ENCODE measurements around the gene C2.
"Not testable (repeated sequence)": the region's sequence is repeated elsewhere in the genome, so short reads cannot be mapped to it uniquely, and the experiment has no call there.

Gene C2

DNA sequence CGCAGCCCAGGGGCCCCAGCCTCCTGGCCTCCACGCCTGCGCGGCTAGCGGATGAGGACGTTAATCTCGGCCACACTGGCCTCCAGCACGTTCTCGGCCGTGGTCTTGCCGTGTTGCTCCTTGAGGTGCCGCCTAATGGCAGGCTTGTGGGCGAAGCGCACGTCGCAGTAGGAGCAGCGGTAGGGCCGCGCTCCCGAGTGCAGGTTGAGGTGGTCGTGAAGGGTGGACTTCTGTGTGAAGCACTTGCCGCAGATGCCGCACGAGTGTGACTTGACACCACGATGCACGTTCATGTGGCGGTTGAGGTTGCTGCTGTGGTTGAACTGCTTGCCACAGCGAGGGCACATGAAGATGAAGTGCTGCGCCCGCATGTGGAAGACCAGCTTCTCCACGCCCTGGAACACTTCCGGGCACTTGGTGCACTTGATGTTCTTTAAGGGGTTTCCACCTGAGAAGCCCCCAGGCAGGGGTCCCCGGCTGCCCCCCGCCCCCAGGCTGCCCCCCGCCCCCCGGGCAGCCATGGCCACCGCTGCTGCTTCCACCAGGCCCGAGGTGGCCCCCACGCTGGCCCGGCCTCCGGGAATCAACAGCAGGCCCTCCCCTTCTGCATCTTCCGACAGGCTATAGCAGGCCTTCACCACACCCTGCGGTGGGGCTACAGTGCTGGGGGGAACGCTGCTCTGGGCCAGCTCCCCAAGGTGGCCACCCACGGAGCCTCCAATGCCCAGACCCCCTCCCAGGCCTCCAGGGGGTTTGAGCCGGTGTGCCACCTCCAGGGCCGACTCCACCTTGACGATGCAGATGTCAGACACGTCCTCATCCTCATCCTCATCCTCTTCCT is 27.4 kb upstream of the C2 start:
- DNase-seq: no peak

DNA sequence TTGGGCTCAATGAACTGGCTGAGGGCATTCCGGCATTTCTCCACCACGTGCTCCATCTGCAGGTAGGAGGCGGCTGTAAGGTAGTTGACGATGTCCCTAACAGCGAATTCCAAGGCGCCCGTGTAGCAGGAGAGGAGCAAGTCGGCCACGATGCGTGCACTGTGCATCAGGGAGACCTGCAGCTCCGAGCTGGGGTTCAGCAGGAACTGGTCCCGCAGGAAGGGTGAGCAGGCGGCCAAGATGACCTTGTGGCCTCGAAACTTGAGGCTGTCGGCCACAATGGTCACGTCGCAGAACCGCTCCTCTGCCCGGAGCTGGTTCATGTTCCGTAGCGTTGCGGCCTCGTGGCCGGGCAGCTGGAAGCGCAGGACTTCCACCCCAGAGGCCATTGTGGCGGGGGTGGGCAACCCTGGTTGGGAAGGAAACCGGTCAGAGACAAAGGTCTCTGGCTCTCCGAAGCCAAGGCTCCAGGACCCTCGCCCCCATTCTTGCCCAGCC is 26.6 kb upstream of the C2 start:
- DNase-seq: no peak

DNA sequence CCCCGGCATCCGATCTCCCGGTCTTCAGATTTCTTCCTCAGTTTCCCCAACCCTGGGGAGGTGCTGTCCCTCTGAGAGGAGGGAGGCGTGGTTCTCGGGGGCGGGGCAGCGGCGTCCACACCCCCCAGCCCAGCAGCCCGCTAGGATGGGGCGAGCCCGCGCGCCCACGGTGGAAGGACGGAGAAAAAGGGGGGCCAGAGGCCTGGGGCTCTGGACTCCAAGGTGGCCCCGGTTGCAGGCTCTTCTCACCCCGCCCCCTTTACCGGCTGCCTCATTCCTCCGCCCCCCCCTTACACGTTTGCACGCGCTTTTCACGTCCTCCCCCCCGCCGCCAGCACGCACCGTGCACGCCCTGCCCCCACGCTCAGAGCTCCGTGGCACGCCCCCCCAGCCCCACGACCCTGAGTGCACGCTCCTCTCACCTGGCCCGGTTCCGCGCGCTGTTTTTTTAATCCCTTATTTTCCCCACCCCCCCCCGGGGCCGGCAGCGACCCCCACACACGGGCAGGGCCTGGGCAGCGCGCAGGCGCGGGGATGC is 26.0 kb upstream of the C2 start:
- peak; percentile 63 for DNase-seq

DNA sequence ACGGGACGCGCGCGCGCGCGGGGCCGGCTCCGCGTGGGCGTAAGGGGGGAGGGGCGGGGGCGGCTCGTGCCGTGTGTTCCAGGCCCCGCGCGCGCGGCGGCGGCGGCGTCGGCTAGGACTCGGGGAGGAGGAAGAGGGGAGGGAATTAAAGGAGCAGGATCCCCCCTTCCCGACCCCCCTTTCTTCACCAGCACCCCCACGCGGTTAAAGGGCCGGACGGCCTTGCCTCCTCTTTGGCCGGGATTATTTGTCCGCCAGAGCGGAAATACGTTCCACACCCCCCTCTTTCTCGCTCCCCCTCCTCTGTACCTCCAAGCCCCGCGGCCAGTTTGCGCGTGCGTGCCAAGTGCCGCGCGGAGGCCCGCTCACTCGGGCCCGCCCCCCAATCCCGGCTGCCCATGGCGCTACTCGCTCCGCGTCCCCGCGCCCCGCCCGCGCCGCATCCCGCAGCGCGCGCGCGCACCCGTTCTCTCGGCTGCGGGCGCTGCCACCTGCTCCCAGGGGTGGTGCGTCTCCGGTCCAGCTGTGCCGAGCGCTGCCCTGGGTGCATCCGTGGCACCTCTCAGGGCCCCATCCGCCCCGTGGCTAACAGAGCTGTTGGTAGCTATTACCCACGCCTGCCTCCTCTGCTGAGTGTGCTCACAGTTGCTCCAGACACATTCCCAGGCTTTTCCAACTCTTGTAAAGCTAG is 25.4 kb upstream of the C2 start, which contains the start of gene ZBTB12:
TSS of gene ZBTB12 (minus strand) at position 134 of the 691 bp plus-strand sequence. CDS start 781 bp downstream, outside the sequence.
- DNase-seq: peak; percentile 91

DNA sequence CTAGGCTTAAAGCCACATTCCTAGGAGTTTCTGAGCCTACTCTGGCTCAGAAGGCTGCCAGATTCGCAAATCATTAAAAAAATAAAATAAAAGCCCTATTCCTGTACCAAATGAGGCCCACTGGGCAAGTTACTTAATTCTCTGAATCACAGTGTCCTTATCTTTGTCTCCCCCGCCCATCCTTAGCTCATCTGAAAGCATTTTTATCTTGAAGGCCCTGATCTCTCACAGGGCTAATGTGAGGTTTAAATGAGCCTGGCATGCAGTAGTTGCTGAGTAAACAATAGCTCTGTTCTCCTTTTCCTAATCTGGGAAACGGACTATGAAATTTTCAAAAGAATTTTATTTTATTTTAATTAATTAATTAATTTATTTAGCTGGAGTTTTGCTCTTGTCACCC is 23.6 kb upstream of the C2 start:
- no peak for DNase-seq

DNA sequence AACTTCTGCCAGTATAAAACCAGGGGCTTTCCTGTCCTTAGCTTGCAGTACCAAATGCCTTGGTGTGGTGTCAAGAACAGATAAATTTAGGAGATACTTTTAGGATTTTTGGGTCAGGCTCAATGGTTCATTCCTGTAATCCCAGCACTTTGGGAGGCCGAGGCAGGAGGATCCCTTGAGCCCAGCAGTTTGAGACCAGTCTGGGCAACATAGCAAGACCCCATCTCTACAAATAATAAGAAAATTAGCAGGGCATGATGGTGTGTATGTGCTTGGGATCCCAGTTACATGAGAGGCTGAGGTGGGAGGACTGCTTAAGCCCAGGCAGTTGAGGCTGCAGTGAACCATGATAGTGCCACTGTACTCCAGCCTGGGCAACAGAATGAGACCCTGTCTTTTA is 22.5 kb upstream of the C2 start:
- no peak for DNase-seq

DNA sequence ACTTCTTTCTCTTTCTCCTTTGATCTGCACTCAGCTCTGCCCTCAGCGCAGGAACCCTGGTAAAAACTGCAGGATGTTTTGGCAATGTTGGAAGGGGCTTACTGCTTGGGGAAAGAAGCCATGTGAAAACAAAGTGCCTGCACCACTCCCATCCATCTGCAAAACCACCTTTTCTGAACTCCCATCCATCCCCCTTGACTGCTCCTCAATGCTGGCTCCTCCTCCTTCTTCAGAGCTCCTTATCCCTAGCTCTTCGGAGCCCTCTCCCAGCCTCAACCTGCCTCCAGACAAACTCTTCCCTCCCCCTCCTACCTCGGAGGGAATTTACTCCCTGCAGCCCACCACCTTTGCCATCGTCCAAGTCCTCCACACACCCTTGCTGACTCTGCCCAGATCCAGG is 21.4 kb upstream of the C2 start:
- no peak for DNase-seq

DNA sequence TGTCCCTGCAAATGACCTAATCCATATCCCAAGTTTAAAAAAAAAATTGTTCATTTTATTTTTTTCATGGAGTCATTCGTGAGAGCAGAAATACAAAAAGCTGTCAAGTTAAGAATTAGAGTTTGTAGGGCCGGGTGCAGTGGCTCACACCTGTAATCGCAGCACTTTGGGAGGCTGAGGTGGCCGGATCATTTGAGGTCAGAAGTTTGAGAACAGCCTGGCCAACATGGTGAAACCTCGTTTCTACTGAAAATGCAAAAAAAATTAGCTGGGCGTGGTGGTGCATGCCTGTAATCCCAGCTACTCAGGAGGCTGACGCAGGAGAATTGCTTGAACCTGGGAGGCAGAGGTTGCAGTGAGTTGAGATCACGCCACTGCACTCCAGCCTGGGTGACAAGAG is 20.8 kb upstream of the C2 start:
- DNase-seq: not testable (repeated sequence)

DNA sequence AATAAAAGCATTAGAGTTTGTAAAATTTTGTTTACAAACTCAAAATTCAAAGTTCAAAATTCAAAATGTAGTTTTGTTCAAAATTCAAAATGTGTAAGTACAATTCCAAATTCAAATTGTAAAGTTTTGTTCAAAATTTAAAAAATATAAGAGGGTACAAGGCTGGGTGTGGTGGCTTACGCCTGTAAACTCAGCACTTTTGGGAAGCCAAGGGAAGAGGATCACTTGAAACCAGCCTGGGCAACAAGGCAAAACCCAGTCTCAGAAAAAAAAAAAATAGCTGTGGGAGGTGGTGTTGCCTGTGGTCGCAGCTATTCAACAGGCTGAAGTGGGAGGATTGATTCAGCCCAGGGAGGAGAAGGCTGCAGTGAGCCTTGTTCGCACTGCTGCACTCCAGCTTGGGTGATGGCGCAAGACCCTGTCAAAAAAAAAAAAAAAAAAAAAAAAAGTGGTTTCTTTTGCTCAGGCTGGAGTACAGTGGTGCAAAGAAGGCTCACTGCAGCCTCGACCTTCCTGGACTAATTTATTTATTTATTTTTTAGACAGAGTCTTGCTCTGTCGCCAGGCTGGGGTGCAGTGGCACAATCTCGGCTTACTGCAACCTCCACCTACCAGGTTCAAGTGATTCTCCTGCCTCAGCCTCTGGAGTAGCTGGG is 20.2 kb upstream of the C2 start:
- peak; percentile 59 for DNase-seq

DNA sequence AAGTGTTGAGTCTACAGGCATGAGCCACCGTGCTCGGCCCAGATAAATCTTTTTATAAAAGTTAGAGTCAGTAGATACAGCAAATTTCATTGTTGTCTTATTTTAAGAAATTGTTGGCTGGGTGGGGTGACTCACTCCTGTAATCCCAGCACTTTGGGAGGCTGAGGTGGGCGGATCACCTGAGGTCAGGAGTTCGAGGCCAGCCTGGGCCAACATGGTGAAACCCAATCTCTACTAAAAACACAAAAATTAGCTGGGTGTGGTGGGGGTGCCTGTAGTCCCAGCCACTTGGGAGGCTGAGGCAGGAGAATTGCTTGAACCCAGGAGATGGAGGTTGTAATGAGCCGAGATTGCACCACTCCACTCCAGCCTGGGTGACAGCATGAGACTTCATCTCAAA is 19.3 kb upstream of the C2 start:
- DNase-seq: not testable (repeated sequence)

DNA sequence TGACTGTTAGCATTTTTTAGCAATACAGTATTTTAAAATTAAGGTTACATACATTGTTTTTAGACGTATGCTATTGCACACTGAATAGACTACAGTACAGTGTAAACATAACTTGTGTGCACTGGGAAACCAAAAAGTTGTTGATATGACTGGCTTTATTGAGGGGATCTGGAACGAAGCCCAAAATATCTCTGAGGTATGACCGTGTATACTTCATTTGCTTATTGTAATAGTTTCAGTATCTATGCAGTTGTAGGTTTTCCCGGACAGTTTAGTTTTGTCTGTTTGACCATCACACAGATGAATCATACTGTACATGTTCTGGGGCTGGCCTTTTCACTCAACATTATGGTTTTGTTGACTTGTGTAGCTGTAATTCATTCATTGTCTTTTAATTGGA is 18.7 kb upstream of the C2 start:
- DNase-seq: no peak

DNA sequence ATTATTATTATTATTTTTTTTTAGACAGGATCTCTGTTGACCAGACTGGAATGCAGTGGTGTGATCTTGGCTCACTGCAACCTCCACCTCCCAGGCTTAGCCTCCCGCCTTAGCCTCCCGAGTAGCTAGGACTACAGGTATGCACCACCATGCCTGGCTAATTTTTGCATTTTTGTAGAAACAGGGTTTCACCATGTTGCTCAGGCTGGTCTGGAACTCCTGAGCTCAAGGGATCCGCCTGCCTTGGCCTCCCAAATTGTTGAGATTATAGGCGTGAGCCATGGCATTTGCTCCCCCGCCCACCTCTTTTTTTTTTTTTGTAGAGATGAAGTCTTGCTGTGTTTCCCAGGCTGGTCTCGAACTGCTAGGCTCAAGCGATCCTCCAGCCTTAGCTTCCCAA is 18.2 kb upstream of the C2 start:
- DNase-seq: not testable (repeated sequence)

DNA sequence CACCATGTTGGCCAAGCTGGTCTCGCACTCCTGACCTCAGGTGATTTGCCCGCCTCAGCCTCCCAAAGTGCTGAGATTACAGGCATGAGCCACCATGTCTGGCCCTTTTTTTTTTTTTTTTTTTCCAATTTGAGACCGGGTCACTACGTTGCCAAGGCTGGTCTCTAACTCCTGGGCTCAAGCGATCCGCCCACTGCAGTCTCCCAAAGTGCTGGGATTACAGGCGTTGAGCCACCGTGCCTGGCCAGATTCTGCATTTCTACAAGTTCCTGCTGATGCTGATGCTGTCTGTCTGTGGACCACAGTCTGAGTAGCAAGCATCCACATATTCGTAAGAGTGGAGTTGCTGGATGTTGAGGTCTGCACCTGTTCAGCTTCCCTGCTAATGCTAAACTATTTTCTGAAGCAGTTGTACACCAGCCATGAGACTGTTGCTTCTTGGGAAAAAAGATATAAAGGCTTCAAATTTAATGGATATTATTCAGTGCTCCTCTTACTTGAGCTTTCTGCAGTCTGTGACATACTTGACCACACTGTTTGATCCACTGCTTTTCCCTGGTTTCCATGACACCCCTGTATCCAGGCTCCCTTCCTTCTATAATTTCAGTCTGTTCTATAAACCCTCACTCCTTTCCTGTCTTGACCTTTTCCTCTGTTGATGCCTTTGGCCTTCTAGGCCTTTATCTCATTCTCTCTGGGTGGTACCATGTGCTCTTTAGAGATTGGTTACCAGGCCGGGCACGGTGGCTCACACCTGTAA is 15.5 kb upstream of the C2 start:
- DNase-seq: no peak

DNA sequence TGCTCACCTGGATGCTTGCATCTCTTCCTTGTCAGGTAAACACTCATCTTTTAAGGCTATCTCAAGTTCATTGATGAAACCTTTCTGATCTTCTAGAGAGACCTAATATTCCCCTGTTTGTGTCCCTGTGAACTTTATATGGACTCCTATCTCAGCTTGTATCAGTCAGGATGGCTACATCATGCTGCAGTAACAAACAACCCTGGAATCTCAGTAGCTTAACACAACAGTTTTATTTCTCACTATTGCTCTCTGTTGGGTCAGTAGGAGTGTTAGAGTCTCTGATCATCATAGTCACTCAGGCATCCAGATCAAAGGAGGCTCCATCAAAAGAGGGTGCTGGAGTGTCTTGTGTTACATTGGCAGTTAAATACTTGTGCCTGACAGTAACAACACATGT is 12.2 kb upstream of the C2 start:
- DNase-seq: no peak

DNA sequence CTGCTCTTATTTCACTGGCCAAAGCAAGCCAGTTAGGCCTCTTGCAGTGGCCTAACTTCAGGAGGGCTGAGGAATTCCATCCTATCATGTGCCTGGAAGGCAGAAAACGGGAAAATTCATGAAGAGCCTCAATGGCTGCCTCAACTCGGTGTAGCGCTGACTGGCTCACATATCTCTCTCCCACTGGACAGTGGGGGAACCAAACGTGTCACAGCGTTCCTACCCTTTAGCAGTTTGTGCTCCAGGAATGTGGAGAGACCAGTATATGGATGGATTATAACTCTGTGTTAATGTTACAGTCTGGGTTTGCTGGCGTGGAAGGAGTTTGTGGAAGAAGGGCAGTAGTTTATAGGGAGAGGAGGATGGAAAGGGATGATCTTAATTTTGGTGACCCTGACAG is 11.8 kb upstream of the C2 start:
- no peak for DNase-seq

DNA sequence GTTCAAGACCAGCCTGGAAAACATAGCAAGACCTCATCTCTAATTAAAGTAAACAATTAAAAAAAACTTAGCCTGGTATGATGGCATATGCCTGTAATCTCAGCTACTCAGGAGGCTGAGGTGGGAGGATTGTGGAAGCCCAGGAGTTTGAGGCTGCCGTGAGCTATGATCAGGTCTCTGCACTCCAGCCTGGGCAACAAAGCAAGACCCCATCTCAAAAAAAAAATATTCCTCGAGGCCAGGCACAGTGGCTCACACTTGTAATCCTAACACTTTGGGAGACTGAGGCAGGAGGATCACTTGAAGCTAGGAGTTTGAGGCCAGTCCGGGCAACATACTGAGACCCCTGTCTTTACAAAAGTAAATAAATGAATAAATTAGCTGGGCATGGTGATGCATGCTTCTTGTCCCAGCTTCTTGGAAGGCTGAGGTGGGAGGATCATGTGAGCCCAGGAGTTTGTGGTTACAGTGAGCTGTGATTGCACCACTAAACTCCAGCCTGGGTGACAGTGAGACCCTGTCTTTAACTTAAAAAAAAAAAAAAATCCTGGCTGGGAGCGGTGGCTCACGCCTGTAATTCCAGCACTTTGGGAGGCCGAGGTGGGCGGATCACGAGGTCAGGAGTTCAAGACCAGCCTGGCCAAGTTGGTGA is 9.3 kb upstream of the C2 start:
- no peak for DNase-seq

DNA sequence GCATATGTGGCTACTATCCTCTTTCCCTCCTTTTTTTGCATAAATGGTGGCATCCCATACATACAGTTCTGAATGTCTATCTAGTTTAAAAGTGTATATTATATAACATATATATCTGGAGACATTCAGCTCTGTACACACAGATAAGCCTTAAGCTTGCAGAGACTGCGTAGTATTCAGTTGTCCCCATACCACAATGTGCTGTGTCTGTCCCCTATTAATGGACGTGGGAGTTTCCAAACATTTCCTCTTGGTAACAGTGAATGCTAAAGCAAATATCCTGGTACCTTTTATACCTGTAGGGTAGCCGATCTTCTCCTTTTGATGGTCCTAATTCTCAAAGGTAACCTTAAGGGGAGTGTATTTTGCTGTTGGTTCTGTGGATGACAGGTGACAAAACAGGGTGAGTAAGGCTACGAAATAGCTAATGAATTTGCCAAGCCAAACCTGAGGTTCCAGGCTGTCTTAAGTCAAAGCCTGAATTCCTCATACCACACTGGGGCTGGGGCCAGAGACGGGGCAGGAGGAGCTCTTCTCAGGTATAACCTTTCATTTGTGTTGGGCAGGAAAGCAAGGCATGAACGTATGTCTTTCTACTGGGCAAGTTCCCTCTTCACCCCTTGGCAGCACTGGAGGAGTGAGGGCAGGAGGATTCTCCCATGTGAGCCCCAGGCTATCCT is 7.8 kb upstream of the C2 start:
- no peak for DNase-seq

DNA sequence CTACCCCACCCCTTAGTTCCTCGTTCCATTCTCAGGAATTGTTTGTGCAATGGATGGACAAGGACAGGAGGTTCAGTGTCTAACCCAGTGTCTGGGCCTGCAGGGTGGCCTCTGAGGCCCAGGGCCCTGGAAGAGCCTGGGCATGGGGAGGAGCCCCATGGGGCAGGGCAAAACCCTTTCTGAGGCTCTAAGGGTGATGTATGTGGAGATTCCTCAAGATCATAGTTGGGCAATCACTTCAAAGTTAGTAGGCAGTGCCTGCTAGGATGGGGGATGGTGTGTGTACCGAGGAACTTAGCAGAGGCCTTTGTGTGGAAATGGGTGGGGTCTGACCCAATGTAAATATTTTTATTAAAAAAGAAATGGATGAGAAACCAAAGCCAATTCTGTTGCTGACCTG is 6.7 kb upstream of the C2 start:
- DNase-seq: no peak

DNA sequence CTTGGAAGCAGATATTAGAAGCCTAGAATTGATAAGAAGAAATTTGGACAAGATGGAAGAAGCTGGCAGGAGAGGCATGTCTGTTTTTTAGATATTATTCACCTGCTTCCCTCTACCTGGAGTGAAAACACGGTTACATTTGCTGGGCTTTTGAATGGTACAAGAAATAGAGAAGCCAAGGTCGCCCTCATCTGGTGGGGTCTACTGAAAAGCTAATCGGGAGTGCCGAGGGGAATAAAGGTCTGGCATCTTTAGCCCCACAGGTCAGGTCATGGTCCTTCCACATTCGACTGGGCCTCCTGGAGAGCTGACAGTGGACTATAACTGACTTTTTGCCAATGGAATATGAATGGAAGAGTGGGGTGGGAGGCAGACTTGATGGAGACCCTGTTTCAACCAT is 4.6 kb upstream of the C2 start:
- peak; percentile 13 for DNase-seq

DNA sequence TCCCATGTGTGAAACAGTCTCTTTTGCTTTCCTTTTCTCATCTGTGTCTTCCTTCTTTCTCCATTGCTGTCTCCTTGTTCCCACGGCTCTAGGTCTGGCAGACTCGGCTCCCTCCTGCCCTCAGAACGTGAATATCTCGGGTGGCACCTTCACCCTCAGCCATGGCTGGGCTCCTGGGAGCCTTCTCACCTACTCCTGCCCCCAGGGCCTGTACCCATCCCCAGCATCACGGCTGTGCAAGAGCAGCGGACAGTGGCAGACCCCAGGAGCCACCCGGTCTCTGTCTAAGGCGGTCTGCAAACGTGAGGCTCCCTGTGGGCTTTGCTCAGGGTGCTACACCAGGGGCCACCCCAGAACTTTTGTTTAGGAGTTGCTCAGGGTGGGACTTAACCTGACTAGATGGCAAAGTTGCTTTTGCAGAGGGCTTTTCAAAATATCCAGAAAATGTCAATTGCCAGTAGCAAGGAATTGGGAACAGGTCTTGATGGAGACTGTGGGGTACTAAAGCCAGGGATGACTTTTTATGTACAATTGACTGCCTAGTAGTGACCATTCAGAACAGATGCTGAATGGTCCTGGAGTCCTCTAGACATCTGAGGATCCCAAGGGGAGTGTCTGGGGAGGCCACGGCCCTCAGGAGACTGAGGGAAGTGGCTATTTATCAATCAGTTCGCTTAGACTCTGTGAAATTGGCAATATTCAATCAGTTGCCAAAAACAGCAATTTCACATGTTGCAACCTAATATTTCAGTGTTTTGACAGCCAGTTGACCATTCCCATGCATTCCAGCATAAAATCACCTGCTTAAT is 550 bp downstream of the C2 start:
- DNase-seq: no peak

DNA sequence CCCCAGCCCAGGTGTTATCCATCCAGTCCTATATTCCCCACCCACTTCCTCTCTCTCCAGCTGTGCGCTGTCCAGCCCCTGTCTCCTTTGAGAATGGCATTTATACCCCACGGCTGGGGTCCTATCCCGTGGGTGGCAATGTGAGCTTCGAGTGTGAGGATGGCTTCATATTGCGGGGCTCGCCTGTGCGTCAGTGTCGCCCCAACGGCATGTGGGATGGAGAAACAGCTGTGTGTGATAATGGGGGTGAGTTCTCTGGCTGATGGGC is 1.1 kb downstream of the C2 start:
- no peak for DNase-seq
